GM20000 (cell line): ENCODE results near the gene MAP2K5.
A peak's percentile ranks its signal among the peaks of the same experiment; 100 is the strongest.

Experiments
- DNase-seq: peaks from one replicate; pipeline ENCODE4 v3.0.0; 2012; ENCODE audit warnings: low spot score
- TF ChIP-seq, protein P1 (sequence below): IDR thresholded peaks from 2 replicates; pipeline ENCODE4 v1.5.1; 2012; ENCODE audit warnings: mild to moderate bottlenecking, control low read depth; ENCODE audit errors: extremely low read depth, missing control alignments

The MAP2K5 gene

GRCh38 chr15:67560320-67560719 lies 17.8 kb downstream of the MAP2K5 start:
- no peak for DNase-seq

GRCh38 chr15:67563092-67563491 lies 20.6 kb downstream of the MAP2K5 start:
- TF ChIP-seq, protein P1, sequence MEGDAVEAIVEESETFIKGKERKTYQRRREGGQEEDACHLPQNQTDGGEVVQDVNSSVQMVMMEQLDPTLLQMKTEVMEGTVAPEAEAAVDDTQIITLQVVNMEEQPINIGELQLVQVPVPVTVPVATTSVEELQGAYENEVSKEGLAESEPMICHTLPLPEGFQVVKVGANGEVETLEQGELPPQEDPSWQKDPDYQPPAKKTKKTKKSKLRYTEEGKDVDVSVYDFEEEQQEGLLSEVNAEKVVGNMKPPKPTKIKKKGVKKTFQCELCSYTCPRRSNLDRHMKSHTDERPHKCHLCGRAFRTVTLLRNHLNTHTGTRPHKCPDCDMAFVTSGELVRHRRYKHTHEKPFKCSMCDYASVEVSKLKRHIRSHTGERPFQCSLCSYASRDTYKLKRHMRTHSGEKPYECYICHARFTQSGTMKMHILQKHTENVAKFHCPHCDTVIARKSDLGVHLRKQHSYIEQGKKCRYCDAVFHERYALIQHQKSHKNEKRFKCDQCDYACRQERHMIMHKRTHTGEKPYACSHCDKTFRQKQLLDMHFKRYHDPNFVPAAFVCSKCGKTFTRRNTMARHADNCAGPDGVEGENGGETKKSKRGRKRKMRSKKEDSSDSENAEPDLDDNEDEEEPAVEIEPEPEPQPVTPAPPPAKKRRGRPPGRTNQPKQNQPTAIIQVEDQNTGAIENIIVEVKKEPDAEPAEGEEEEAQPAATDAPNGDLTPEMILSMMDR, result no peak
- no peak for DNase-seq

More at GRCh38 chr15:67560320-67560719, 17.8 kb downstream of the MAP2K5 start:
- TF ChIP-seq, protein P1, result no peak

GRCh38 chr15:67564021-67564967 lies 21.8 kb downstream of the MAP2K5 start:
- peak; percentile 70 for DNase-seq
- TF ChIP-seq, protein P1, result no peak

DNA sequence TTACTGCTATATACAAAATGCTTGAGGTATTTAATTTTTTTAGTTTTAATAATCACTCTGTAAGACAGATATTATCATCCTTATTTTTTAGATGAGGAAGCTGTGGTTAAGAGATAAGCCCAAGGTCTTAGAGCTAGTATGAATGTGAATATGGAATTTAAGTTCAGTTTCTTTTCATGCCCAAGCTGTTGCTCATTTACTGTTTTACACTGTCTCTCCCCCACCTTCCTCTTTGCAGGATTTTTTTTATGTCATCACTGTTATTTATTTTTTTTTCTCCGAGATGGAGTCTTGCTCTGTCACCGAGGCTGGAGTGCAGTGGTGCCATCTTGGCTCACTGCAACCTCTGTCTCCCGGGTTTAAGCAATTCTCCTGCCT lies 22.5 kb downstream of the MAP2K5 start:
- TF ChIP-seq, protein P1, result no peak
- DNase-seq, result no peak

- no peak for DNase-seq
- TF ChIP-seq, protein P1, result no peak
Measured at GRCh38 chr15:67569668-67570067, 27.2 kb downstream of the MAP2K5 start.

DNA sequence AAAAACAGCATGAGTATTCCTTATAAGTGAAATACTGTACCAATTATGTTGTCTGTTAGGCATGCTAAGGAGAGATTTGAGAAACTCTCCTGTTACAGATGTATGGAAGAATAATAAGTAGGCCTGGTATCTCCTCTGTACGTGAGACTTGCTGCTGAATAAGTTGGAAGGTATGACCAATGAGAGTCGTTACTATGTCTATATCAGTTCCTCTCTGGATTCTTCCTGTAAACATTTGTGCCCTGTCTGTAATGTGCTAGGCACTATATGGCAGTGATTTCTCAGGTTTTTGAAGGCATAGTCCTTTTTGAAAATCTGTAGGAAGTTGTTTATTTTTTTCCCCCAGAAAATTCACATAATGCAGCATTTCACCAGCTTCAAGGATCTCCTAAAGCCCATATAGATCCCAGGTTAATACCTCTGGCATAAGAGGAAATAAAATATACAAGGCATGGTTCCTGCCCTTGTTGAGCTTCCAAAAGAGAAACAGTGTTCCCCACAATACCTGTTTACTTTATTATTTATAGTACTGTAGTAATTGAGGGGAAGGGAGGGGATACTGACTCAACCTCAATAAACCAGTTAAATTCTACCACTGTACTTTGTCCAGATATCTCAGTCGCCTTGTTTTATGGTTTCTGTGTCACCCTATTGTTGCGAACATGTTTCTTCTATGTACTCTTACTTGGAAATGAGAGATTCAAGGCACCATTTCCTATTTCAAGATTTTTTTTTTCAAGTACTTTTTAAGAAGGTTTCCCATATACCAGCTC lies 28.6 kb downstream of the MAP2K5 start:
- DNase-seq, result no peak
- TF ChIP-seq, protein P1, result no peak
